GM18858 (cell line): ENCODE data around the gene SKP1.
"Not testable (repeated sequence)": the region's sequence is repeated elsewhere in the genome, so short reads cannot be mapped to it uniquely, and the experiment has no call there.

Experiments
- ATAC-seq: cut with Tn5 transposase; IDR thresholded peaks from one replicate; pipeline ENCODE4 v1.9.1; 2021; ENCODE audit not compliant: unreplicated experiment

The SKP1 gene

DNA sequence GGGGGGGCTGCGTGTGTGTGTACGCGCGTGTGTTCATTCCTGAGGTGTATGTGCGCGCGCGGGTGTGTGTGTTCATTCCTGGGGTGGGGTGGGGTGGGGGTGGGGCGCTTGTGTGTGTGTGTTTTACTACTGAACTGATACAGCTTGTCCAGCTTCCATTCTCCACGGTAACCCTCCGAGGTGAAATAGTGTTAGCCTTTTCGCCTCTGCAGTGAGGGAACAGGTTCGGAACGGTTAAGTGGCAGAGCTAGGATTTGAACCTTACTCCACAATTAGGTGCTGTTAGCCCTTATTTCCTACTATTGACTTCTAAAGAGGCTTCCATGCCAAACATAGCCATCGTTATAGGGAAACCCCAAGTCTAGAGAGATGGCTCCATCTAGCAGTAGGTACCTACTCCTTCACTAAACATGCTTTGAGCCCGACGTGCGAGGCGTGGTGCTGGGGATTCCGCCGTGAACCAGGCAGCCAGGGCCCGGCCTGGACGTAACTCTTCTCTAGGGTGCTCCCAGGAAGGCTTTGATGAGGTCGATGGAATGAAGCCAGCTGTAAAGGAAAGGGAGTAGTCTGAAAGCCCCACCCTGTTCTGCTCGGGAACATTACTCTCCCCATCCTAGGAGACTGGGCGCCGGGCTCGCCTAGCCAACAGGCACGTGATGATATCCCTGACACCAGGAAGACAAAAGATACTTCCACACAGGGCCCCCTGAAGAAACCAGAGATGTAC is 782 bp upstream of the SKP1 start:
- no peak for ATAC-seq

DNA sequence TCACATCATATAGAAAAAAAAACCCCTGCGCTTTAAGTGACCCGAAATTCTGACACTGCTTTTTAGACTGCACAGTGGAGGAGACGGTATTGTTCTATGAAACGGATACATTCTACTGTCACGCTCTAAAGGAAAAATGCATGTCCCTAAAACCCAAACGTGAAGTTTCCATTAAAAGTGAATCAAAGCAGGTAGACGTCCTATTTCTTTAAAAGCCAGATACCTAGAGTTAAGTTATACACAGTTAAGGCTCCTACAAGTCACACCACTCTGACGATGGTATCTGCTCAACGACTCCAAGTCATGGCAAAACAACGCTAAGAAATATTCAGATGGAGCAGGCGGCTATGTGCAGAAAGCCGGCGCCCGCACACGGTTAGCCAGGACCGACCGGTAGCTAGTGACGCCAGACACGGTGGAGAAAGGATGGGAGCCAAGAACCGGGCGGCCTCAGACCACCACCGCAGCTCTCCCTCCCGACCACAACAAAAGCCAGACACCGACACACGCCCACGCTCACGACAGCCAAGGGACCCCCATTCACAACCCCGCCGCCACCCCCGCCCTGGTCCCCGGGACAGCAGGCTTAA is 734 bp downstream of the SKP1 start:
- peak; percentile 13 for ATAC-seq

DNA sequence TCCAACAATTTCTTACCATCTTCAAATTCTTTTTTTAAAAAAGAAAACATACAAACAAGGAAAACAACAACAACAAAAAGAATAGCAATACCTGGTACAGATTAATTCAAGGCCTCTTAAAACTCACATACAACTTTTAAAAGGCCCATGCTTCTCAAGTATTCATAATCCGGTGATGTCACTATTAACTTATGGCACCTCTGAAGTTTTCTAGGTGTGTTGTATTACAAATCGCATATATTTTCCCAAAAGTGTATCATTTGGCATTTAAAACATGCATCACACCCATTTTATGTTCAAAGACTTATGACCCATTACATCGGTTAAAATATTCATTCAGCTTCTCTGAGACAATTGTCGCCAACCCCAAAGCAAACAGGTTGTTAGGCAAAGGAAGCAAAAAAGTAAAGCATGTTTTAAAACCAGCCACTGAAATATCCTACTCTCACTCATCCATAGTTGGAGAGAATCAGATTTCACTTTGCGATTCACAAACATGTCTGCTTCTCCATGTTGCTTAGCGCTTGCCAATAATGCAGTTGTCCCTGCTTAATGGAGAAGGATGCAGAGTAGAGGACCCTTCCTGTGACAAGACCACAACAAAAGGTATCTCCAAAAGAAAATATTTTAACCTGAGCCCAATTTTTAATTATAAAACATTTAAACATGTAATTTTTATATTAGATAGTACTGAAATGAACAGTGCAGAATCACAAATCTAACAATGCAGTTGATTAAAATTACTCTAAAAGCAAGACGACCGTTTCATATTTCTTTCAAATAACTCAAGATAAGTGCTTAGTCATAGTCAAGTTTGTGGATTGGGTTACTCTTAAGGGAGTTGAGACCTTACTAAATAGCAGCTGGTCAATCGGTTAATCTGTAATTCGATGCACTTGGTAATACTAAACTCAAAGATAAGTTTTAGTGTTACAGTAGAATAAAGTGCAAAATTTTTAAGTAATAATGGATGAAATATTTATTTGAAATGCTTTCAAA is 1.6 kb downstream of the SKP1 start:
- ATAC-seq, result no peak

DNA sequence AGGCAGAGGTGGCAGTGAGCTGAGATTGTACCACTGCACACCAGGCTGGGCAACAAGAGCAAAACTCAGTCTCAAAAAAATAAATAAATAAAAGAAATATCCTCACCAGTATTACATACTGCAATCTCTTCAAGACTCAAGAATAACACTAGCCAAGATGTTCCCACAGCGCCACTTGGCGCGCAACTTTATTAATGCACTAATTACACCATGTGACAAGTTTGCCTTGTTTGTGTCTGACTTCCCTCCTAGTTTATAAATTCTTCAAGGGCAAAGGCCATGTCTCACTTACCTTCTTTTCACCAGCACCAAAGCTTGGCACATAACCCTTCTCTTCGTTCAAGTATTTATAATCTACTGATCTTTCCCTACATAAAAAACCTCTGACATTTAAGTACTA is 4.8 kb downstream of the SKP1 start:
- no peak for ATAC-seq

DNA sequence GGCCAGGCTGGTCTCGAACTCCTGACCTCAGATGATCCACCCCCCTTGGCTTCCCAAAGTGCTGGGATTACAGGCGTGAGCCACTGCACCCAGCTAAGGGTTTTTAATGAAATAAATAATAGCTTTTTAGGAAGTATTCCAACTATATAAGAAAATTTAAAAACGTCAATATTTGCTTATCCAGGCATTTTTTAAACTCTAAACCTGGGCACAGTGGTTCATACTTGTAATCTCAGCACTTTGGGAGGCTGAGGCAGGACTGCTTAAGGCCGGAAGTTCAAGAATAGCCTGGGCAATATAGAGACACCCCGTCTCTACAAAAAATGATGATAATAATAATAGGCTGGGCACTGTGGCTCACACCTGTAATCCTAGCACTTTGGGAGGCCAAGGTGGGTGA is 14.2 kb downstream of the SKP1 start:
- no peak for ATAC-seq

DNA sequence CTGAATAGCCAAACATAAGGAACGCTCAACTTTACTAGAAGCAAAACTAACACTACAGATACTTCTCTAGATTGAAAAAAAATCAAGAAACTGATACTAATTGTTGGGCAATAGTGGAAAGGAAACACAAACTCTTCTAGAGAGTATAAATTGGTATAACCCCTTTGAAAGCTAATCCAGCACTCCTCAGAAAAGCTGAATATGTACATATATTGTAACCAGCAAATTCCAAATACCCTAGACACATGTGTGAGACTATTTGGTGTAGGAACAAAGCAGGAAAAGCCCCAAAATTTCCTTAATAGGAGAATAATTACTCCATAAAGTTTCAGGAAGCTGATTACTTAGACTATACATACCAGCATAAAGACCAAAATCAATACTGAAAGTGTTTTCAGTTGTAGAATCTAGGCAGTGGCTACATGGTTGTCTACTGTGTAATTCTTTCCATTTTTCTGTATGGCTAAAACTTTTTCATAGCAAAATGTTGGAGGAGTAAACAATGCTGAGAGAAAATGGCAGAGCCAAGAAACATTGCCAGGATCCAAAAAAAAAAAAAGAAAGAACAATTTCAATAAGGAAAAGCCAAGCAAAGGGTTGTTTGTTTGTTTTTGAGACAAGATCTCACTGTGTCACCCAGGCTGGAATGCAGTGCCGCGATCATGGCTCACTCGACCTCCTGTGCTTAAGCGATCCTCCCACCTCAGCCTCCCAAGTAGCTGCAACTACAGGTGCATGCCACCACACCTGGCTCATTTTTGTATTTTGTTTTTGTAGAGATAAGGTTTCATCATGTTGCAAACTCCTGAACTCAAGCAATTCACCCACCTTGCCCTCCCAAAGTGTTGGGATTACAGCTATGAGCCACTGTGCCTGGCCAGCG is 15.0 kb downstream of the SKP1 start:
- ATAC-seq, result no peak

DNA sequence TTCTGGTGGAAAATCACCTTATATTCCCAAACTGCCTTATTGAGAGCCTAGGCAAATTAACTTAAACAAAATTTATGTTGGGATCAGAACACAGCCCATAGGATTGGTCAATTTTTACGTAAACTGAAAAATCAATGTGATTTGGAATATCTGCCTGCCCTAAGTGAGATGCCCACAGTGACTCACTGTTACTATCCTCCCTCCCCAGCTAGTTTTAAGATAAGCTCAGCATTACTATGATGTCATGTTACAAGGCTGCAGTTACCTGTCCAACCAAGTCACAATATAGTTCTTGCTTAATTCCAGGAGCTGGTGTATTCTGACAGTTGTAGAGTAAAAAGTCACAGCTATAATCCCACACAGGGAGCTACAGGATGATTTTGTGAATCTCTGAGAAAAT is 23.1 kb downstream of the SKP1 start:
- ATAC-seq, result no peak

DNA sequence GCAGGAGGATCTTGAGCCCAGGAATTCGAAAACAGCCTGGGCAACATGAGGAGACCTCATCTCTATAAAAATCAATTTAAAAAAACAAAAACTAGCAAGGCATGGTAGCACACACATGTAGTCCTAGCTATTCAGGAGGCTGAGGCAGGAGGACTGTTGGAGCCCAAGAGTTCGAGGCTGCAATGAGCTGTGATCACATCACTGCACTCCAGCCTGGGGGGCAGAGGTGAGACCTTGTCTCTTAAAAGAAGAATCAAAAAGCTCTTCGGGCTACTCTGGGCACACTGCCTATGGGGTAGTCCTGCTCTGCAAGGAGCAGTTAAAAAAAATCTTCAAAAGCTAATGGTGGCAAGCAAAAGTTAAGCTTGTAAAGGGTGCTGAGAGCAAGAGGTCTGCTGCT is 23.5 kb downstream of the SKP1 start:
- no peak for ATAC-seq

DNA sequence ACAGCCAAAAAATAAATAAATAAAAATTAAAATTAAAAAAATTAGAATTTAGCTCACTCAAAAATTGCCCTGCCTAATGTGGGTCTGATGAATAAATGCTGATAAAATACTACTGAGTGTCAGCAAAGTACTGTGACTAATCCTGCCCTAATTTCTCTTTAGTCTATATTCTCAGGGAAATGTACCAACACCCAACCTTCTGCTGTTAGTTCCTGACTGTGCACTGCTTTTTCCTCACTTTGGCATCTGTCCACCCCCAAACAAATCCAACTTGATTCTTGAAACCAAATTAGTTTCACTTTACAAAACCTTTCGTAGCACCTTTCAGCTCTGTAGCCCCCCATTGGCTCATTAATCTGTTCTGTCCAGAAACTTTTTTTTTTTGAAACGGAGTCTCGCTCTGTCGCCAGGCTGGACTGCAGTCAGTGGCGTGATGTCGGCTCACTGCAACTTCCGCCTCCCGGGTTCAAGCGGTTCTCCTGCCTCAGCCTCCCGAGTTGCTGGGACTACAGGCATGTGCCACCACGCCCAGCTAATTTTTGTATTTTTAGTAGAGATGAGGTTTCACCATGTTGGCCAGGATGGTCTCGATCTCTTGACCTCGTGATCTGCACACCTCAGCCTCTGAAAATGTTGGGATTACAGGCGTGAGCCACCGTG is 24.4 kb downstream of the SKP1 start:
- ATAC-seq, result not testable (repeated sequence)

DNA sequence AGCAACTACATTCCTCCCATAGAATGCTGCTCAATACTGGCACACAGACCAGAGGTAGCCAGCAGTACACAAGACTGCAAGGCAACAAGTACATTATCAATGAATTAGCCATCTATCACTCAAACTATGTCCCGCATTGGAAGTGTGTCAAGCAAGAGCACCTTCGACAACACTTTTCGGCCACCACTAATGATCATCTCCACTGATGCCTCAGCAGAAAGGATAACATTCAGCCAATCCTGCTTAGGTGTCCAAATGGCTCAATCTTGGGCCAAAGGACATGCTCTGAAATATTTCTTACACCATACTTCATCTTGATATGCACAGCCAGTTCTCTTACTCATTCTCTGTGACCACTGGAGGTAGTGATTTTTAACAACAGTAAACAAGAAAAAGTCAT is 25.0 kb downstream of the SKP1 start:
- no peak for ATAC-seq

DNA sequence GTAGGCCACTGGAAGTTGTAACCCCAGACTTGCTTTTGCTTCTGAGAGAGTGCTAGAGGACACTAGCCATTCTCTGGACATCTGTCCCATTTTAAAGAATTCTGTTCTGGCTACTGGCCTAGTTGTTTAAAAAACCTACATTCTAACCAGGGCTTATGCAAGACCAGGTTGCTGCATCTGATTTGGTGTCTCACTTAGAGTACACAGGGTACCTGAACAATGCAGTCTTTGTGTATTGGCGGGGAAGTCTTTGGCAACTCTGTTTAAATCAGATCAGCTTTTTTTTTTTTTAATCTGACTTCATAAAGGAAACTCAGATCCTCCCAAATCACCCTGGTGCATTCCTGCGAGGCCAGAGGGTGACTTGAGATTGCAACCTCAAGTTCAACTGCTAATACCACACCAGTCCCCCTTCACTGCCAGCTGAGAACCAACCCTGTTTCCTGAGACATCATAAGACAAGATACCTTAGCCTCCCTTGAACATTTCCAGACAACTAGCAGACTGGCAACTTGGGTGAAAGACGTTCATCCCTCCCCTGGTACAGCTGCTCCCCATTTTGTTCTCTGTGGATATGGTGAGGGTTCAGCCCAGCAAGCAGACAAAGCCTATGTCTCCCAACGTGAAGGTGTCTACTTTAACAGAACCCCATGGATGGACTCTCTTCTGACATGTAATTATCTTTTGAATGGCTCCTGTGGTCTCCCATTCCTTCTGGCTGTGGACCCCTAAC is 27.0 kb downstream of the SKP1 start:
- no peak for ATAC-seq

DNA sequence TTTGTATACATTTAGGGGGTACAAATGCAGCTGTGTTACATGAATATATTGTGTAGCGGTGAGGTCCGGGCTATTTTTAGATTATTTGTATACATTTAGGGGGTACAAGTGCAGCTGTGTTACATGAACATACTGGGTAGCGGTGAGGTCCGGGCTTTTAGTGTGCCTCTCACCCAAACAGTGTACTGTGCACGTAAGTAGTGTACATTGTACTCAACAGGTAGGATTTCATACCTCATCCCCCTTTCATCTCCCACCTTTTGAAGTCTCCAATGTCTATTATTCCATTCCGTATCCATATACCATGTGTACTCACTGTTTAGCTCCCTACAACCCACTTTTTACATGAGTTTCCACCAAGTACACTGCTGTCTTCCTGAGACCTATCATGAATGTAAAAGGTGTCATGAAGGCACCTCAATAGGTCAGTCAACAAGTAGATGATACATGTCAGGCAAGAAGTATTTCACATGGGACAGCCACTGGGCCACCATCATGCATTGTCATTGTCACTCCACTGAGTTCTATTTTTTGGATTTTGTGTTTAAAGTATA is 27.7 kb downstream of the SKP1 start:
- ATAC-seq, result no peak

DNA sequence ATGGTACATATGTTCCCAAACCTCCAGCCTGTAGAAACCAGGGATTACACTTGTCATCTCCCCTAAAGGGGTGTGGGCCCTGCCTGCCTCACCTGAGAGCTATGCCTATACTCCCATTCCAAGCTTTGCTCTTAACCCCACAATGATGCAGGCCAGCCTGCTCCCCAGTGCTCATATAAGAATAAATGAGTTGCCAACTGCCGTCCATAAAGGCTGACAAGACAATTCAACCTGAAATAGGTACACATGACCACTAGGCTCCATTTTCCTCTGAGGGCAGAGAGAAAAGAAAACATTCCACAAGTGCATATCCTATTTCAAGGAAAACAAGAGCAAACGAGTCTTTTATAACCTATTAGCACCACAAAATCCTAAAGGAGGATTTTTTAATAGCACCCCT is 28.4 kb downstream of the SKP1 start:
- ATAC-seq, result no peak

DNA sequence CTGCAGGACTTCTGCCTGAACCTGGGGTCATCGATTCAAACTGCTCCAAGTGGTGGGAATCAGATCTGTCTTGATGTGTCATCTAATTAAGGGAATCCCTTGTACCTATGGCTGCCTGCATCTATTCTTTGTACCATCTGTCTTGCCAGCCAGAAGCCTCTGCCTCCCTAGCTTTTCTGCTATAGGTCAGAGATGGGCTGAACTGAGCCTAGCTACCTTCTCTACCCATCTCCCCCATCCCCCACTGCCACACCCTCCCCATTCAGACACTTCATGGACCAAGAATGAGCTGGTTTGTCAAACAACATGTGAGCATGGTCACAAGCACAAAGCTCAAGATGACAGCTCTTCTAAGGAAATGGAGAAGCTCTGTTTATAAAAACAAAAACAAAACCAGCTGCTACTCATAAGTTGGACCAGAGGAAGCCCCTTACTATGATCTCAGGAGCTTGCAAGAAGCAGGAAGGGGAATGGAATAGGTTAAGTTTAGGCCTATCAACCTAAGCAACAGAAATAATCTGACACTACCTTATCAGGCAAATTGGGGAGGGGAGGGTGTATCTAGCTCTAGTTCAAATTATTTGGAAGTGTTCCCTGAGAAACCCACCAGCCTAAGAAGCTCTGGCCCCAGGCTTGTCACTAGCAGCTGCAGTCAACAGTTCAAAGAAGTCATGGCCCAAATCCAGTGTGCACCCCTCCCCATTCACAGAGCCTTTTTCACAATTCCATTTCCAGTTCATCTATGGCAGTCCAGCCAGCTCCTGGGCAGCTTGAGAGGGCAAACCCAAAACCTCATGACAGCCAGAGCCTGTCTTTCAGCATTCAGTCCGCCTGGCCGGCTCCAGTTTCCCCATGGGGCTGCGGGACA is 29.9 kb downstream of the SKP1 start:
- no peak for ATAC-seq

DNA sequence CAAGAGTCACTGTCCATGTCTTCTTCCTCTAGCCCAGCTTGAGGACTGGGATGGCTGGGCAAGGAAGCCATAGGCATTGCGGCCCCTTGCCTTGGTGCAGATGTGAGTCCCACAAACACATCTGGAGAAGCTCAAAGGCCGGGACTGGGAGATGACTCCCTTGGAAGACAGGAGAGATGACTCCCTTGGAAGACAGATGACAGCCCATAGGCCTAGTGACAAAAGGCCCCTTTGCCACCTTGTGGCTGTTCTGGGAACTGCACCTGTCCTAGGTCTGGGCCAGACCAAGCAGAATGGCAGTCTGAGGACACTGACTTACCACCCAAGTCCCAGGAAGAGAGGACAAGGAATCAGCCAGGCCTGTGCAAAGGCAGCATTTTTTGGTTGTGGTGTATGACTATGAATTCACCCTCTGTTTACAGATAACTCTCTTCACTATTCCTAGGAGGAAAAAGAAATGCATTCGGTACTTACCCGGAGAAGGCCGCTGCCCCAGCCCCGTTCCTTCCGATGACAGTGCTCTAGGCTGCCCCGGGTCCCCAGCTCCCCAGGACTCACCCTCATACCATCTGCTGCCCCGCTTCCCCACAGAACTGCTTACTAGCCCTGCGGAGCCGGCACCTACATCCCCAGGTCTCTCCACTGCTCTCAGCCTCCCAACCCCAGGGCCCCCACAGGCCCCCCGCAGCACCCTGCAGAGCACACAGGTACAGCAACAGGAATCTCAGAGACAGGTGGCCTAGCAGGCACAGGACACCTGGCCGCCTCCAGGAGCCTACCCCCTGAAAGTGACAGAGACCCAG is 30.8 kb downstream of the SKP1 start:
- peak; percentile 56 for ATAC-seq

DNA sequence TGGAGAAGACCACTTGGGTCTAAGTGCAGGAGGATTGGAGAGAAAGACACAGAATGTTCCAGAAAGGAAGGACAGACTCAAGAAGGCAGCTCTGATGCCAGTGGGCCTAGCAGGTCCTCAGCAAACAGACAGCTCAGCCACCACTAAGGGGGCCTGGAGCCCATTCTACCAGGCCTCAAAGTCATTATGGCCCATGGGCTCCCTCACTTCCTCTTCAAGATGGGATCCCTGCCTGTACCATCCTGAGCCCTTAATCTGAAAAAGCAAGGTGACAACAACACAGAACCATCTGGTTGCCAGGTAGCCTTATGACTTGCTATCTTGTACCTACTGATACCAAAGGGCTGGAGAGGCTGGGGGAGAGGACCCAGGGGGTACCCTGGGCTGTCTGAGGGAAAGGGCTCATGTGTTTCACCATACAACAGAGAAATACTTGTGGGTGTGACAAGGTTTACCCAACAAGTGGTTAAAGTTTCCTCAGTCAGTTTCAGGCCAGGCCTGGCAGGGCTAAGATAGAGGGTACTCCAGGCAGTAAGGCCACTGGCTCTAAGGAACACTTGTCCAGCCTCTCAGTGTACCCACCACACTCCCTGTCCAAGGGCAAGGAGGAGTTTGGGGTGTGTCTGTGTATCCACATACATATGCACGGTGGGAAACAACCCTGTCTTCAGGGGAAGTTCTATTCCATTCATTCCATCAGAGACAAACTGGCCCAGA is 31.6 kb downstream of the SKP1 start:
- ATAC-seq, result no peak
